ENCODE measurements around the gene ING2.
"Not testable (repeated sequence)": the region's sequence is repeated elsewhere in the genome, so short reads cannot be mapped to it uniquely, and the experiment has no call there.

The ING2 gene

DNA sequence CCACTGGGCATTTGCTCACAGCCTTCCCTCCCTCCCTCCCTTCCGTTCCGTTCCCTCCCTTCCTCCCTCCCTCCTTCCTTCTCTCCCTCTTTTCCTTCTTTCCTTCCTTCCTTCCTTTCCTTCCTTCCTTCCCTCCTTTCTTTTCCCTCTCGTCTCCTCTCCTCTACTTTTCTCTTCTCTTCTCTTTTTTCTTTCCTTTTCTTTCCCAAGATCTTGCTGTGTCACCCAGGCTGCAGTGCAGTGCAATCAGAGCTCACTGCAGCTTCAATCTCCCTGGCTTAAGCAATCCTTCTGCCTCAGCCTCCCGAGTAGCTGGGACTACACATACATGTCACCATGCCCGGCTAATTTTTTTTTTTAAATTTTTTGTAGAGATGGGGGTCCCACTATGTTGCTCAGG, 26.7 kb upstream of the ING2 start:
- Mint-ChIP-seq H3K36me3 (ENCODE audit: low read depth) (peaks cover 7% of the 10 kb centered on the region), H3K27me3 (ENCODE audit: low read depth) (peaks cover 7% of the 10 kb centered on the region), H3K4me1 (no peaks in the 10 kb centered on the region), H3K27ac (no peak overlapping the region), H3K9me3 (no peaks in the 10 kb centered on the region), H3K4me3 (no peak overlapping the region)
- TF ChIP-seq, protein P1, sequence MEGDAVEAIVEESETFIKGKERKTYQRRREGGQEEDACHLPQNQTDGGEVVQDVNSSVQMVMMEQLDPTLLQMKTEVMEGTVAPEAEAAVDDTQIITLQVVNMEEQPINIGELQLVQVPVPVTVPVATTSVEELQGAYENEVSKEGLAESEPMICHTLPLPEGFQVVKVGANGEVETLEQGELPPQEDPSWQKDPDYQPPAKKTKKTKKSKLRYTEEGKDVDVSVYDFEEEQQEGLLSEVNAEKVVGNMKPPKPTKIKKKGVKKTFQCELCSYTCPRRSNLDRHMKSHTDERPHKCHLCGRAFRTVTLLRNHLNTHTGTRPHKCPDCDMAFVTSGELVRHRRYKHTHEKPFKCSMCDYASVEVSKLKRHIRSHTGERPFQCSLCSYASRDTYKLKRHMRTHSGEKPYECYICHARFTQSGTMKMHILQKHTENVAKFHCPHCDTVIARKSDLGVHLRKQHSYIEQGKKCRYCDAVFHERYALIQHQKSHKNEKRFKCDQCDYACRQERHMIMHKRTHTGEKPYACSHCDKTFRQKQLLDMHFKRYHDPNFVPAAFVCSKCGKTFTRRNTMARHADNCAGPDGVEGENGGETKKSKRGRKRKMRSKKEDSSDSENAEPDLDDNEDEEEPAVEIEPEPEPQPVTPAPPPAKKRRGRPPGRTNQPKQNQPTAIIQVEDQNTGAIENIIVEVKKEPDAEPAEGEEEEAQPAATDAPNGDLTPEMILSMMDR (IDR thresholded peaks at IDR 0.05; ENCODE audit: unreplicated experiment in 3 of 3) = no peak

DNA sequence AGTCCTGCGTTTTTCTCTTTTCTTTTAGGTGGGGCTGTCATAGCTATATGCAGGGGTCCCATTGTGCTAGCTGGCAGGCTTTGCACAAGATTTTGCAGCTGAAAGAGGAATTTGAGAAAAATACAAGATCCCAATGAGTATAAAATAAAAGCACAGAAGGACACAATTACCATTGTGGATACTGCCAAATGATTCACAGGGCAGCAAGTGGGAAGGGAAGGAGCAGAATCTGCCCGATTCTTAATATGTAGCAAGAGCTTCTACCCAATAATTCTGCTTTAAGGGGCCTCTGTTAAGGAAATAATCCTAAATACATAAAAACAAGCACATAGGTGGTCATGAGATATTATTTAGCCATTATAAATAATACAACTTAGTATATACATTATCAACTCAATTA, 25.9 kb upstream of the ING2 start:
- no peaks in the 10 kb centered on the region for H3K9me3 Mint-ChIP-seq
- H3K36me3 Mint-ChIP-seq (ENCODE audit: low read depth) = peaks cover 11% of the 10 kb centered on the region
- H3K4me1 Mint-ChIP-seq = no peaks in the 10 kb centered on the region
- H3K27ac Mint-ChIP-seq = no peak overlapping the region
- TF ChIP-seq, protein P1 (IDR thresholded peaks at IDR 0.05; ENCODE audit: unreplicated experiment in 3 of 3) = no peak
- H3K4me3 Mint-ChIP-seq = no peak overlapping the region
- peaks cover 3% of the 10 kb centered on the region for H3K27me3 Mint-ChIP-seq (ENCODE audit: low read depth)

DNA sequence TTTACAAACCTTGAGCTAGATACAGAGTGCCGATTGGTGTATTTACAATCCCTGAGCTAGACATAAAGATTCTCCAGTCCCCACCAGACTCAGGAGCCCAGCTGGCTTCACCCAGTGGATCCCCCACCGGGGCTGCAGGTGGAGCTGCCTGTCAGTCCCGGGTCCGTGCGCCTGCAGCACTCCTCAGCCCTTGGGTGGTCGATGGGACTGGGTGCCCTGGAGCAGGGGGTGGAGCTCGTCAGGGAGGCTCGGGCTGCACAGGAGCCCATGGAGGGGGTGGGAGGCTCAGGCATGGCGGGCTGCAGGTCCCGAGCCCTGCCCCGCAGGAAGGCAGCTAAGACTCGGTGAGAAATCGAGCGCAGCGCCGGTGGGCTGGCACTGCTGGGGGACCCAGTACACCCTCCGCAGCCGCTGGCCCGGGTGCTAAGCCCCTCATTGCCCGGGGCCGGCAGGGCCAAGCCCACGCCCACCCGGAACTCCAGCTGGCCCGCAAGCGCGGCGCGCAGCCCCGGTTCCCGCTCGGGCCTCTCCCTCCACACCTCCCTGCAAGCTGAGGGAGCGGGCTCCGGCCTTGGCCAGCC, 22.3 kb upstream of the ING2 start:
- H3K36me3 Mint-ChIP-seq (ENCODE audit: low read depth) = peaks cover 14% of the 10 kb centered on the region
- not testable (repeated sequence) for H3K4me3 Mint-ChIP-seq; H3K27ac Mint-ChIP-seq; H3K9me3 Mint-ChIP-seq; H3K27me3 Mint-ChIP-seq (ENCODE audit: low read depth); H3K4me1 Mint-ChIP-seq

DNA sequence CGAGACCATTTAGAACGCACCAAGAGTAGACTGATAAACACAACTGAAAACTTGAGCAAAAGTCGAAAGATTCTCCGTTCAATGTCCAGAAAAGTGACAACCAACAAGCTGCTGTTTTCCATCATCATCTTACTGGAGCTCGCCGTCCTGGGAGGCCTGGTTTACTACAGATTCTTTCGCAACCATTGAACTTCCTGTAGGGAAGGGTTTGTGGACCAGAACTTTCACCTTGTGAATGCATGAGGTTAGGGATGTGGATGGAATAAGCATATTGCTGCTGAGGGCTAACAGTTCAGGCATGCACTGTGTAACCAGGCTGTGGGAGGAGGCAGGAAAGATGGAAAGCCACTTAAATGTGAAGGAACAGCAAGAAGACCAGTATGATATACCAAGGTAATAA, 20.9 kb upstream of the ING2 start:
- Mint-ChIP-seq H3K4me3 (no peak overlapping the region), H3K27me3 (ENCODE audit: low read depth) (peaks cover 3% of the 10 kb centered on the region), H3K36me3 (ENCODE audit: low read depth) (peaks cover 15% of the 10 kb centered on the region), H3K4me1 (no peaks in the 10 kb centered on the region), H3K9me3 (no peaks in the 10 kb centered on the region), H3K27ac (no peak overlapping the region)
- TF ChIP-seq, protein P1 (IDR thresholded peaks at IDR 0.05; ENCODE audit: unreplicated experiment in 3 of 3) = no peak

DNA sequence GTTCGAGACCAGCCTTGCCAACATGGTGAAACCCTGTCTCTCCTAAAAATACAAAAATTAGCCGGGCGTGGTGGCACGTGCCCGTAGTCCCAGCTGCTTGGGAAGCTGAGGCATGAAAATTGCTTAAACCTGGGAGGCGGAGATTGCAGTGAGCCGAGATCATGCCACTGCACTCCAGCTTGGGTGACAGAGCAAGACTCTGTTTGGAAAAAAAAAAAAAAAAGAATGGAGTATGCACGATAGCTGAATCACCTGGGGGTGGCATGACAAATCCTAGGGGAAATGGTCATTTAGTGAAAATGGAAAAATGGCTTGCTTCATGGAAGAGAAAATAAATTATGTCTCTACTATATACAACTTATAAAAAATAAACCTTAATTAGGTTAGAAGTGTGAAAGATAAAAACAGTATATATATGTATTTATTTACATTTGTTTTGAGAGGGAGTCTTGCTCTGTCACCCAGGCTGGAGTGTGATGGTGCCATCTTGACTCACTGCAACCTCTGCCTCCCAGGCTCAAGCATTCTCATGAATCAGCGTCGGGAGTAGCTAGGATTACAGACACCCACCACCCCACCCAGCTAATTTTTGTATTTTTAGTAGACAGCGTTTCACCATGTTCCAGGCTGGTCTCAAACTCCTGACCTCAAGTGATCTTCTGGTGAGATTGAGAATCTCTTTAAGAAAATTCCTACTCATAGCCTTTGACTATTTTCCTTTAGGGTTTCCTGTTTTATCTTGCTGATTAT, 19.3 kb upstream of the ING2 start:
- TF ChIP-seq, protein P1 (IDR thresholded peaks at IDR 0.05; ENCODE audit: unreplicated experiment in 3 of 3) = no peak
- Mint-ChIP-seq H3K4me3 (no peak overlapping the region), H3K4me1 (no peaks in the 10 kb centered on the region), H3K27me3 (ENCODE audit: low read depth) (peaks cover 3% of the 10 kb centered on the region), H3K36me3 (ENCODE audit: low read depth) (peaks cover 19% of the 10 kb centered on the region), H3K27ac (no peak overlapping the region), H3K9me3 (peaks cover 3% of the 10 kb centered on the region)

DNA sequence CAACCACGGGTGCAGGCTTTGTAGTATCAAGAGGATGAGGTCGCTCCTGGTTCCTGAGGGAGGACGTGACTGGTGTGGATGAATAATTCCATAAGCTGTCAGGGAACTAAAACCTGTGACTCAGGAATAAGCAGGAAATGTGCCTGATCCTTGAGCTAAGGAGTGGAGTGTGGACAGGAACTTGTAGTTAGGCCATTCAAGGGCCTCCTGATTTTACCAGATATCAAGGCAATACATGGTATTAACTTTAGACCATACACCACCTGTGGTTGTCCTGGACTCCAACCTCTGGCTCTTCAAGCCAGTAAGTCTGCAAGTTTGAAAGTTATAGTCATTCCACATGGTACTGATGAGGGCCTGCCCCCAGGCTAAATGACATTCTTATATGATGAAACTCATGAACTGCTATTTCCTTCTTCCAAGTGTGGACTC, 12.1 kb upstream of the ING2 start:
- no peak overlapping the region for H3K4me3 Mint-ChIP-seq
- TF ChIP-seq, protein P1 (IDR thresholded peaks at IDR 0.05; ENCODE audit: unreplicated experiment in 3 of 3) = no peak
- no peaks in the 10 kb centered on the region for H3K27me3 Mint-ChIP-seq (ENCODE audit: low read depth)
- no peaks in the 10 kb centered on the region for H3K4me1 Mint-ChIP-seq
- H3K27ac Mint-ChIP-seq = no peak overlapping the region
- peaks cover 11% of the 10 kb centered on the region for H3K9me3 Mint-ChIP-seq
- peaks cover 44% of the 10 kb centered on the region for H3K36me3 Mint-ChIP-seq (ENCODE audit: low read depth)

Measured in nephron (organoid).